ENCODE results near the gene DCTD. TPM values are rescaled to one million over a fixed set of nuclear protein-coding genes. Genes with fewer than 3 reads are reported as not detected.

DCTD gene
- total and polyA plus RNA-seq, 2 of the 13 experiments (the other 11 are each of a cell fraction or from before 2014, with no cell fraction given) = 85.1 to 95.3 TPM

- TF ChIP-seq, protein P1, sequence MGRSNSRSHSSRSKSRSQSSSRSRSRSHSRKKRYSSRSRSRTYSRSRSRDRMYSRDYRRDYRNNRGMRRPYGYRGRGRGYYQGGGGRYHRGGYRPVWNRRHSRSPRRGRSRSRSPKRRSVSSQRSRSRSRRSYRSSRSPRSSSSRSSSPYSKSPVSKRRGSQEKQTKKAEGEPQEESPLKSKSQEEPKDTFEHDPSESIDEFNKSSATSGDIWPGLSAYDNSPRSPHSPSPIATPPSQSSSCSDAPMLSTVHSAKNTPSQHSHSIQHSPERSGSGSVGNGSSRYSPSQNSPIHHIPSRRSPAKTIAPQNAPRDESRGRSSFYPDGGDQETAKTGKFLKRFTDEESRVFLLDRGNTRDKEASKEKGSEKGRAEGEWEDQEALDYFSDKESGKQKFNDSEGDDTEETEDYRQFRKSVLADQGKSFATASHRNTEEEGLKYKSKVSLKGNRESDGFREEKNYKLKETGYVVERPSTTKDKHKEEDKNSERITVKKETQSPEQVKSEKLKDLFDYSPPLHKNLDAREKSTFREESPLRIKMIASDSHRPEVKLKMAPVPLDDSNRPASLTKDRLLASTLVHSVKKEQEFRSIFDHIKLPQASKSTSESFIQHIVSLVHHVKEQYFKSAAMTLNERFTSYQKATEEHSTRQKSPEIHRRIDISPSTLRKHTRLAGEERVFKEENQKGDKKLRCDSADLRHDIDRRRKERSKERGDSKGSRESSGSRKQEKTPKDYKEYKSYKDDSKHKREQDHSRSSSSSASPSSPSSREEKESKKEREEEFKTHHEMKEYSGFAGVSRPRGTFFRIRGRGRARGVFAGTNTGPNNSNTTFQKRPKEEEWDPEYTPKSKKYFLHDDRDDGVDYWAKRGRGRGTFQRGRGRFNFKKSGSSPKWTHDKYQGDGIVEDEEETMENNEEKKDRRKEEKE (IDR thresholded peaks at IDR 0.05) = no peak
- TF ChIP-seq ZNF124 (CRISPR knock-in tag; IDR thresholded peaks at IDR 0.05) (no peak), ARNT2 (CRISPR knock-in tag; IDR thresholded peaks at IDR 0.05; ENCODE audit: low read depth) (no peak), FIP1L1 (IDR thresholded peaks at IDR 0.05; ENCODE audit: borderline replicate concordance, insufficient read depth, low read depth, low read length) (no peak), UBTF (CRISPR knock-in tag; IDR thresholded peaks at IDR 0.05) (peak; percentile 65; the same call in 1 of the 2 replicates), FOXP1 (IDR thresholded peaks at IDR 0.05) (no peak), FOXP1 (CRISPR knock-in tag; IDR thresholded peaks at IDR 0.05) (no peak), ZNF772 (CRISPR knock-in tag; IDR thresholded peaks at IDR 0.05) (no peak), SP4 (CRISPR knock-in tag; IDR thresholded peaks at IDR 0.05) (0 out of 2 replicates have a peak, but pooled peaks have one; percentile 23), NFE2L1 (CRISPR knock-in tag; IDR thresholded peaks at IDR 0.05; ENCODE audit: borderline replicate concordance) (no peak), ZNF607 (CRISPR knock-in tag; IDR thresholded peaks at IDR 0.05; ENCODE audit: borderline replicate concordance) (no peak), REST (IDR thresholded peaks at IDR 0.05; ENCODE audit: borderline replicate concordance in 1 of 2, low read depth in 1 of 2, low read length in 2 of 2) (no peak), CCDC6 (CRISPR knock-in tag; IDR thresholded peaks at IDR 0.05) (peak; percentile 69; the same call in 1 of the 2 replicates), IKZF5 (CRISPR knock-in tag; IDR thresholded peaks at IDR 0.05) (no peak), SMARCC2 (IDR thresholded peaks at IDR 0.05) (no peak), PPARG (CRISPR knock-in tag; conservative IDR thresholded peaks at IDR 0.05) (no peak), RAD51 (IDR thresholded peaks at IDR 0.05; ENCODE audit: borderline replicate concordance) (no peak), ZNF766 (CRISPR knock-in tag; IDR thresholded peaks at IDR 0.05; ENCODE audit: borderline replicate concordance) (no peak), ZNF232 (CRISPR knock-in tag; IDR thresholded peaks at IDR 0.05; ENCODE audit: borderline replicate concordance) (0 out of 2 replicates have a peak, but pooled peaks have one; percentile 50)
- TF ChIP-seq, protein P2, sequence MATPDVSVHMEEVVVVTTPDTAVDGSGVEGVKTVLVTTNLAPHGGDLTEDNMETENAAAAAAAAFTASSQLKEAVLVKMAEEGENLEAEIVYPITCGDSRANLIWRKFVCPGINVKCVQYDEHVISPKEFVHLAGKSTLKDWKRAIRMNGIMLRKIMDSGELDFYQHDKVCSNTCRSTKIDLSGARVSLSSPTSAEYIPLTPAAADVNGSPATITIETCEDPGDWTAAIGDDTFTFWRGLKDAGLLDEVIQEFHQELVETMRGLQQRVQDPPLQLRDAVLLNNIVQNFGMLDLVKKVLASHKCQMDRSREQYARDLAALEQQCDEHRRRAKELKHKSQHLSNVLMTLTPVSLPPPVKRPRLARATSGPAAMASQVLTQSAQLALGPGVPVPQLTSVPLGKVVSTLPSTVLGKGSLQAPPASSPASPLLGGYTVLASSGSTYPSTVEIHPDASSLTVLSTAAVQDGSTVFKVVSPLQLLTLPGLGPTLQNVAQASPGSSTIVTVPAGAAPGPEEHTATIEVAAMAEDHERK (CRISPR knock-in tag; IDR thresholded peaks at IDR 0.05; ENCODE audit: low read depth) = no peak
Measured at GRCh38 chr4:182855312-182855711, 61.9 kb downstream of the DCTD start (continued).

Measured in HepG2 (cell line).